Stimulated activated CD8-positive, alpha-beta memory T cell treated with anti-CD3 and anti-CD28 coated beads, Interleukin-4, amount 100 ng/mL, for 24 hours (primary cell): Measurements from ENCODE around the gene NFIX.

Source experiments
- DNase-seq: peaks from one replicate; pipeline ENCODE4 v3.0.0-alpha.2; 2020; ENCODE audit warnings: low read depth

Gene NFIX

GRCh38 chr19:13022111-13022858, 27.0 kb downstream of the NFIX start:
- DNase-seq = no peak

GRCh38 chr19:13022859-13023636, 27.8 kb downstream of the NFIX start:
- no peak for DNase-seq

GRCh38 chr19:13023656-13024055, 28.4 kb downstream of the NFIX start:
- DNase-seq = no peak

- DNase-seq = no peak
These were observed 29.1 kb downstream of the NFIX start for GRCh38 chr19:13024126-13024950.

- DNase-seq = no peak
These were observed 29.8 kb downstream of the NFIX start for GRCh38 chr19:13024951-13025697.

- DNase-seq = no peak
These were observed 30.7 kb downstream of the NFIX start for GRCh38 chr19:13025819-13026456.

GRCh38 chr19:13026462-13027370, 31.4 kb downstream of the NFIX start:
- DNase-seq = no peak

- no peak for DNase-seq
These were observed 32.3 kb downstream of the NFIX start for GRCh38 chr19:13027557-13027956.

- DNase-seq = no peak
These were observed 32.8 kb downstream of the NFIX start for GRCh38 chr19:13028027-13028426.

GRCh38 chr19:13029301-13029880, 34.1 kb downstream of the NFIX start:
- DNase-seq = no peak

GRCh38 chr19:13029893-13030292, 34.6 kb downstream of the NFIX start:
- DNase-seq = no peak

- DNase-seq = no peak
These were observed 36.8 kb downstream of the NFIX start for GRCh38 chr19:13031917-13032623.

GRCh38 chr19:13032837-13033236, 37.6 kb downstream of the NFIX start:
- no peak for DNase-seq

GRCh38 chr19:13033244-13033643, 38.0 kb downstream of the NFIX start:
- no peak for DNase-seq

GRCh38 chr19:13033819-13034611, 38.7 kb downstream of the NFIX start:
- DNase-seq = no peak

- DNase-seq = no peak
These were observed 39.4 kb downstream of the NFIX start for GRCh38 chr19:13034636-13035035.

- no peak for DNase-seq
These were observed 40.6 kb downstream of the NFIX start for GRCh38 chr19:13035820-13036365.

GRCh38 chr19:13036366-13036976, 41.2 kb downstream of the NFIX start:
- no peak for DNase-seq
